ELF-1 (cell line): Measurements from ENCODE around the gene GSE1.
A peak's percentile ranks its signal among the peaks of the same experiment; 100 is the strongest.
"Not testable (repeated sequence)": the region's sequence is repeated elsewhere in the genome, so short reads cannot be mapped to it uniquely, and the experiment has no call there.

Experiments
- DNase-seq: peaks from one replicate; pipeline ENCODE4 v3.0.0-alpha.2; 2016; ENCODE audit warnings: low read depth, low spot score

GSE1 gene

DNA sequence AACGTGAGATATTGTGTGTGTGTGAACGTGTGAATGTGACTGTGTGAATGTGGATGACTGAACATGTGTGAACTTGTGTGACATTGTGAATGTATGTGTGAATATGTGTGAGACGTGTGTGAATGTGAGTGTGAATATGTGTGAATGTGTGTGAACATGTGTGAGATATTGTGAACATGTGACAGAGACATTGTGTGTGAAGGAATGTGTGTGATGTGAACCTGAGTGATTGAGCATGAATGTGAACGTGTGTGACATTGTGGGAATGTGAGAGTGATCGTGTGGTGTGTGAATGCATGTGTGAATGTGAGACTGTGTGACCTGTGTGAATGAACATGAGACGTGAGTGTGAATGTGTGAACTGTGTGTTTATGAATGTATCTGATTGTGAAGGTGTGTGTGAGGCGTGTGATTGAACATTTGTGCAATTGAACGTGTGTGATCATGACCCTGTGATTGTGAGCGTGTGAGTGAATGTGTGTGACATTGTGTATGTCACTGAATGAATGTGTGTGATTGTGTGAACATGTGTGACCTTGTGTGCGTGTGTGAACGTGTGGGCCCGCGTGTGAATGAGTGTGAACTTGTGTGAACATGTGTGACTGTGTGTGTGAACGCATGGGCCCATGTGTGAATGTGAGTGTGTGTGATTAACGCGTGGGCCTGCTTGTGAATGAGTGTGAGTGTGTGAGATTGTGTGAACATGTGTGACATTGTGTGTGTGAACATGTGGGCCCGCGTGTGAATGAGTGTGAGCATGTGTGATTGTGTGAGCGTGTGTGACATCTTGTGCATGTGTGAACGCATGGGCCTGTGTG is 23.2 kb upstream of the GSE1 start:
- DNase-seq: no peak

DNA sequence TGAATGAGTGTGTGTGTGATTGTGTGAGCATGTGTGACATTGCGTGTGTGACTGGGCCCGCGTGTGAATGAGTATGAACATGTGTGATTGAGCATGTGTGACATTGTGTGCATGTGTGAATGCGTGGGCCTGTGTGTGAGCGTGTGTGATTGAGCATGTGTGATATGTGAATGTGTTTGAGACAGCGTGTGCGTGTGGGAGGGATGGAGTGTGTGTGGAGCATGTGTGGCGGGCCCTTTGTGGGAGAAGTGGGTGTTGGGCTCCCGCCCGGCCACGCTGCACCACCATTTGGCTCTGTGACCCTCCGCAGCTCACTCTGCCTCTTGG is 22.7 kb upstream of the GSE1 start:
- DNase-seq: no peak

DNA sequence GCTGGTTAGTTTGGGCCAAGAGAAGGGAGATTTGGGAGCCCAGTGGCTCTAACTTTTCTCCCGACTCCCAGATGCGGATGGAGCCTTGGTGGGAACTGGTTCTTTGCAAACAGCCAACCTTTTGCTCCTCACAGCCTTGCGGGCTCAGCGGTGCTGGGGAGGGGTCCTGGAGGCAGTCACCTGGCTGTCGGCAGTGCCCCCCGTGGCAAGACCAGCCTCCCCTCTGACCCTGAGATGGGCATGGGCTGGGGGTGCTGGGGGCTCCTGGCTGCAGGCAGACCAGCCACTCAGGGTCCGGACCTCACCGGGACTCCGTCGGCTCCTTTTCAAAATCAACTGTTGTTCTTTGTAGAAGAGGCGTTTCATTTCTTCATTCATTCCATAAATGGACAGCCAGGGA is 21.7 kb upstream of the GSE1 start:
- no peak for DNase-seq

DNA sequence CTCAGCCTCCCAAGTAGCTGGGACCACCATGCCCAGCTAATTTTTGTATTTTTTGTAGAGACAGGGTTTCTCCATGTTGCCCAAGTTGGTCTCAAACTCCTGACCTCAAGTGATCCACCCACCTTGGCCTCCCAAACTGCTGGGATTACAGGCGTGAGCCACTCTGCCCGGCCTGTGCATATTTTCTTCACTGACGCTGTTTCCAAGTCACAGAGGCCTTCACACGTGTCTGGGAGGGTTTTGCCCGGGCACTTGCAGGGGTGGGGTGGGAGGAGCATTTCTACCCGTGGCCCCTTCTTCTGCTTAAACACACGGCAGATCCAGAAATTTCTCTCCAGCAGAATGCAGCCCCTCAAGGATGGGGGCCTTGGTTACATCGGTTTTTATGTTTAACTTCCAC is 20.8 kb upstream of the GSE1 start:
- DNase-seq: not testable (repeated sequence)

DNA sequence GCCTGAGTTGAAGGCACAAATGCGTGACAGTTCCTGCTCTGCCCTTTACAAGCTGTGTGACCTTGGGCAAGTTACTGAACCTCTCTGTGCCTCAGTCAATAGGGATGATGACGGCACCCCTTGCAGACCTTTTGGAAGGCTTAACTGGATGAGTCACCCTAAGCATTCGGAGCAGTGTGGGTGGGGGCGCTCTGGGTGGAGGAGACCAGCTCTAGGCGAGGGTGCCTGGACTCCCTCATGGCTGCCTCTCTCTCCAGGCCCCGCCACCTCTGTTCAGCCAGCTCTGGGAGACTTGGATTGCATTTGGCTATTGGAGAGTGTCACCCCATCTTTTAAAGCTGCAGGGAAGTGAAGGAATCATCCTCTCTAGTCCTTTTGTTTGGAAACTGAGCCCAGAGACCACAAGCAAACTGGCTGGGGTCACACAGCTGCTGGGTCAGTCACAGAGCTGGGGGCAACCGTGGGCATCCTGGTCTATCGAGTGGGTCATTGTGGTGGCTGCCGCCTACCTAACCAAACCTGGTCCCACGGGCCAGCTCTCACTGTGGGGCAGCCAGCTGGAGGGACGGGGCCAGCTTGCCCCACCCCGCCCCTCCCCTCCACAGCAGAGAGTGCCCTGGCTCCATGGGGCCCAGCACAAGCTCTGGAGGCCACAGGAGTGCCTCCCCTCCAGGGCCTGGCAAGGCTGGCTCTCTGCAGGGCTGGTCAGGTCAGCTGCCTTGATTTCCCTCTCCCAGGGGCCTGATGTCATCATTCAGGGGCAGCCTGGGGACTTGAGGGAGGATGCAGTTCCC is 20.2 kb upstream of the GSE1 start:
- no peak for DNase-seq

DNA sequence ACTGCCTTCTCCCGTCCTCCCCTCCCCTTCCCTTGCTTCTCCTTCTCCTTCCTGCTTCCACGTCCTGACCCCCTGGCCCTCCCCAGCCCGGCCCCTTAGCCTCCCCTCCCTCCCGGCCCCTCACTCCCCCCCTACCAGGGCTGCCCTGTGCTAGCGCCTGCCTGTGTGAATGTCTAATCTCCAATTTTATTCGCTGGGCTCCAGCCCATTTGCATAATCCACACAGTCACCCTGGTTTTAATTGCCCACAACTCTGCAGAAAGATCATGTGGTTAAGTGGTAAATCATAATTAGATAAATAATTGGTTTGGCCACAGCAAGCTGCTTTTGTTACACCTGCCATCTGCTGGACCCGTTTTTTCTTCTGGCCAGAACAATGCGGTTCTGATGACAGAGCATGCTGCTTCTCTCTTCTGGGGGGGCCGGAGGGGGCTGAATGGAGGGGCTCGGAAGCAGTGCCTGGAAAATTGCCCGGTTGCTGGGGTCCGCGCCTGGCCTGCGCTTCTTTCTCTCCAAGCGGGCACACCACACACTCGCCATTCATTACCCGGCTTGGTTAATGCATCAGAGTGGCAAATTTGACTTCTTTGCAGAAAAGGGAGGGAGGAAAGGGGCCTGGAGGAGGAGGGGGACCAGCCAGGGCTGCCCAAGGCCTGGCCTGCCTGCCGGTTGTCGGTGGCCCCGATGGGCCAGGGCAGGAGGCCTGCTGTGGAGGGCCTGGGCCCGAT is 19.5 kb upstream of the GSE1 start:
- DNase-seq: no peak

DNA sequence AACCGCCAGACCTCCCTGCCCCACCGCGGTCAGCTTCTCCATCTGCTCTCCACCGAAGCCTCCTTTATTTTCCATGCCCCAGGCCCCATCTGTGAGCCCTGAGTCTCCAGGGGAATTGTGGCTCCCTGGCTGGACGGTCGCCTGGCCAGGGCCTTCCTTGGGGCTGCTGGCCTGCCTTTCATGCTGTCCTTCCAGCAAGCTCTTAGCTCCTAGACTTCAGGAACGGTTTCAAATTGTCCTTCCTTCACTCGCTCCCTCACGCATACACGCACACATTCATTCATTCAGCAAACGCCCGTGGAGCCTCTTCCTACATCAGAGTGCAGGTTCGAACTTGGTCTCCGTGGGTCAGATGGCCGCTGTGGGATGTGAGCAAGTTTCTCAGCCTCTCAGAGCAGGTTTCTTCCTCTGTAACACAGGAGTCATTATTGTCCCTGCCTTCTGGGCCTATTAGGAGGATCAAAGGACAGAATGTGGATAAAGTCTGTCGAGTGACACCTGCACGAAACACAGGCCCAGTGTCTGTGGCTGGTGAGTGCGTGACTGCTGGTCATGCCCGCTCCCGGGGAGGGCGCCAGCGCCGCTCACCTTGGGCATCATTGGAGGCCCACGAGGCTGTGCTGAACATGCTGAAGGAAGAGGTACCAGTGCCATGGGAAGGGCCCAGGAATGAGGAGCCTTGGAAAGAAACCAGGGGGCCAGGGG is 18.7 kb upstream of the GSE1 start:
- DNase-seq: no peak

DNA sequence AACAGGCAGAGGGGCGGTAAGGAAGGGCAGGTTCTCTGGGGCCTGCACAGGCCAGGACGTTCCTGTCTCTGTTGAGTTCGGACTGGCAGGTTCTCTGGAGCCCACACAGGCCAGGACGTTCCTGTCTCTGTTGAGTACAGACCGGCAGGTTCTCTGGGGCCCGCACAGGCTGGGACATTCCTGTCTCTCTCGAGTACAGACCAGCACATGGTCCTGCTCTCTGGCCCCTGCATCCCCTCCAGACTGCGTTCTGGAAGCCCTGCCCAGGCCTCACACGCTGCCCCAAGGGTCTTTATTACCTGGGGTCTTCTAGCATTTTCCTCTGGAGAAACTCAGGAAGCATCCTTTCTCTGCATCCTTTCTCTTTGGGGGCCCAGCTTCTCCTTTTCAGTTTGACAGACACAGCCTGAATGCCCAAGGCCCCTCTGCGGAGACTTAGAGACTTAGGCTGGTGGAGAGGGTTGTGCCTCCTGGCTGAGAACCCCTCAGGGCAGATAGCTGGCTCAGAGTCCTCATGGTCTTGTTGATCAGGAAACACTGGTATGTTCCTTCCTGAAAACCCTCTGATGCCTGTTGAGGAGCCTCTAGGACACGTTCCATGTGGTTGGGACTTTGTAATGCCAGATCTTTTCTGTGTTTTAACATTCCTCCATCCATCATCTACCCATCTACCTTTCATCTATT is 18.0 kb upstream of the GSE1 start:
- DNase-seq: peak; percentile 72

DNA sequence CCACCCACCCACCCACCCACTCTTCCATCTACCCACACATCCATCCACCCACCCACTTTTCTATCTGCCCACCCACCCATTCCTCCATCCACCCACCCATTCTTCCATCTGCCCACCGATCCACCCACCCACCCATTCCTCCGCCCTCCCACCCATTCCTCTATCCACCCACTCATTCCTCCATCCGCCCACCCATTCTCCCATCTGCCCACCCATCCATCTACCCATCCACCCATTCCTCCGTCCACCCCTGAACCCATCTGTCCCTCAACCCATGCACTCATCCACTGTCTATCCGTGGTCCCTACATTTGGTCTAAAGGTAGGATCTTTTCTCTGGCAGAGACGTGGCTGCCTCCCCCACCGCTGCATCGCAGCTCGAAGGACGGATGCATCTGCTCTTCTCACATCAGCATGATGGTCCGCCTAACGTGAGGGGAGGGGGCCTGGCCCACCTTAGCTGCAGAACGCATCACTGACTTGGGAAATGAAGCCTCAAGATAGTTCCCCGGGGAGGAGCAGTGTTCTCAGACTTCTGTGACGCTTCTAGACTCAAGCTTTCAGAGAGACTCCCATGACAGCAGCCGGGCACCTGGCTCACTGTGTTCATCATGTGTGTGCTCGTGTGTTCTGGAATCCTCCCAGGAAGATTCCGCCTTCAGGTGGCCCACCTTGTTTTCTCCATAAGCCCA is 17.2 kb upstream of the GSE1 start:
- DNase-seq: no peak

DNA sequence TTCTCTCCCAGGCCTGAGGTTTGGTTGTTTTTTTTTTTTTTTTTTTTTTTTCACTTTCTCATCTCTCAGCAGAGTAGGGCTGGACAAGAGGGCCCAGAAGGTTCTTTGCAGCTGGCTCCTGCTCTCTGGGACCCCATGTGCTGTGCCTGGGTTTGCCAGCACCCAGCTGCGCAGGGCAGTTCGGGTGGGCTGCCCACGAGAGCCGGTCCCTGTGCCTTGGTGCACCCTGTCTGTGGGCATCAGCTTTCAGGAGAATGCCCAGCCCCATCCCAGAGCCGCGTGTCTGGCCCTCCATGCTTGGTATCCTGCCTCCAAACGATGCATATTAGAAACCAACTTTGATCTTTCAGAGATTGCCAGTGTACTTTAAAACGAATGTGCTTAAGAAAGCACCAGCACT is 15.0 kb upstream of the GSE1 start:
- no peak for DNase-seq

DNA sequence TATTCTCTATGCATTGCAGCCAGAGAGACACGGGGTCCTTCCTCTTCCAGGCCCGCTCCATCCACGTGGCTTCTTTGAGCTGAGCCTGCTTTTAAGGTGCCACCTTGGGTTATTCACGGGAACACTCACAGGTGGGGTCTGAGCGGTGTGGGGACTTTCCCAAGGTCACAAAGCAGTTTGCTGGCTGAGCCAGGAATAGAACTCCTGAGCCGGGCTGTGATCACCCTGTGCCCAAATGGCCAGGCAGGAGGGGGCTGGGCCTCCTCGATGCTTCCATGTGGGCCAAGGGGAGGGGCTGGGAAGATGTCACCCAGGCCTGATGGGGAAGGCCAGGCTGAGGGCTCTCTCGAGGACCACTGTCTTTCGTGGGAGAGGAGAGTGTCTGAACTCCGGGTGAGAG is 13.0 kb upstream of the GSE1 start:
- no peak for DNase-seq

DNA sequence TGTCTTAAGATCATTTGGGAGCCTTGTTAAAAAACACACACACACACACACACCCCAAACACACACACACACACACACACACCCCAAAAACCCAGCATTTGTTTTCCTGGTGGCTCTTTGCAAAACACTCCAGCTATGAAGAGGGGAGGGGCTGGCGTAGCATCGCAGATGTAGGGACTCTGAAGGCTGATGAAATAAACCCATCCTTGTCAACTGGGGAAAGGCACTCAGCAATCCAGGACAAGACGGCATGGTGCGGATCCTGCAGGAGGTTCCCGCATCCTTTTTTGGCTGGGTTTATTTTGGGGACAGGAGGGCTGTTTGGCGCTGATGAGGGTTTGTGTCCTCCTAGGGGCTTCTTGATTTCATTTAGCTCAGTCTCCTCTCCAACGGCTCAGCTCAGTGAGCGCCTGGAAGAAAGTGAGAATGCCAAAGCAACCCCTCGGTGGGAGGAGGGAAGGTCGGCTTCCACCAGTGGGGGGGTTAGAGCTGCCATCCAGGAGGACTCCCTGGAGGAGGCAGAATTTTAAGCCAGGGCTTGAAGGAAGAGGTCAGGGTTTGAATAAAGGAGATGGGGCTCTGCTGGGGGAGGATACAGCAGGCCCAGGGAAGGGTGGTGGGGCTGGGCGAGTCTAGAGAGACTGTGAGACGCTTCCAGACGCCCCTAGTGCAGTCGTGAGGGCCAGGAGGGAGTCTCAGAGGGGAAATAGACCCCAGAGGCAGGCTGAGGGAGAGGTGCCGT is 12.4 kb upstream of the GSE1 start:
- DNase-seq: no peak

DNA sequence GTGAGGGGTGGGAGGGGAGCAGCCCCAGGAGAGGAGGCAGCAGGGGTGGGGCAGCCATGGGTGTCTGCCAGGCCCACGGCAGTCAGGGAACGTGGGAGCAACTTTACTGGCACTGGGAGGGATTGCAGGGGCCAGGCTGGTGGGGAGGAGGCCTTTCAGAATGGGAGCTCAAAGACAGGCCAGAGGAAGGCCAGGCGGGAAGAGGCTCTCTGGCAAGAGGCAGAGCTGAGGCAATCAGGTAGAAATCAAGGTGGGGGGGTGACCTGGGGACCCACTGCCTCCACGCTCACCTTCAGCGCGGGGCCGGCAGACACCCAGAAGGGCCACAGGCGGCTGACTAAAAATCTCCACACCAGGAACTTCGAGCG is 11.9 kb upstream of the GSE1 start:
- no peak for DNase-seq

DNA sequence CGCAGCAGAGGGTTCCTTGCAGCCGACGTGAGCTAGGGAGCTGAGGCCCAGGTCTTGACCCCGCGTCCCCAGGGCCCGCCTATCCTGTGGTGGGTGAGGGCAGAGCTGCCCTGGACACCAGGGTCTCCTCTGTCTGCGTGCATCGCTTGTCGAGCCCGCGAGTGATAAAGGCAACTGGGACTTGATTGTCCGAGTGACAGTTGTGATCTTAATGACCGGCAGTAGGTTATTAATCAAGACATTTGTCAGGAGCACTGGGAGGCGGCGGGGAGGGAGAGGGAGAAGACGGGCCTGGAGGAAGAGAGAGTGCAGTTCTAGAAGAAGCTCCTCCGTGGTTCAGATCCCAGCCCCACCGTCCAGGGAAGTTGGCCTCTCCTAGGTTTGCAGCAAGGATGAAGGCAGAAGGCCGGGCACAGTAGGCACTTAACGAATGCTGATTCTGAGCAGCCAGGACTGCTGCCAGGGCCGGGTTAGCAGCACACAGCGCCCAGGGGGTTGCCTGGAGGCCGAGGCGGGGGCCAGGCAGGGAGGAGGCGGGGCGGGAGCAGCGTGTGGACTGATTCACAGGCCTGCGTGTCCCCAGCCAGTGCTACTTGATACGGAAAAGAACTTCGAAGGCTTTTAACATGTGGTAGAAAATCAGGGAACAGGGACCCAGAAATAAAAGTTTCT is 11.3 kb upstream of the GSE1 start:
- DNase-seq: peak; percentile 33

DNA sequence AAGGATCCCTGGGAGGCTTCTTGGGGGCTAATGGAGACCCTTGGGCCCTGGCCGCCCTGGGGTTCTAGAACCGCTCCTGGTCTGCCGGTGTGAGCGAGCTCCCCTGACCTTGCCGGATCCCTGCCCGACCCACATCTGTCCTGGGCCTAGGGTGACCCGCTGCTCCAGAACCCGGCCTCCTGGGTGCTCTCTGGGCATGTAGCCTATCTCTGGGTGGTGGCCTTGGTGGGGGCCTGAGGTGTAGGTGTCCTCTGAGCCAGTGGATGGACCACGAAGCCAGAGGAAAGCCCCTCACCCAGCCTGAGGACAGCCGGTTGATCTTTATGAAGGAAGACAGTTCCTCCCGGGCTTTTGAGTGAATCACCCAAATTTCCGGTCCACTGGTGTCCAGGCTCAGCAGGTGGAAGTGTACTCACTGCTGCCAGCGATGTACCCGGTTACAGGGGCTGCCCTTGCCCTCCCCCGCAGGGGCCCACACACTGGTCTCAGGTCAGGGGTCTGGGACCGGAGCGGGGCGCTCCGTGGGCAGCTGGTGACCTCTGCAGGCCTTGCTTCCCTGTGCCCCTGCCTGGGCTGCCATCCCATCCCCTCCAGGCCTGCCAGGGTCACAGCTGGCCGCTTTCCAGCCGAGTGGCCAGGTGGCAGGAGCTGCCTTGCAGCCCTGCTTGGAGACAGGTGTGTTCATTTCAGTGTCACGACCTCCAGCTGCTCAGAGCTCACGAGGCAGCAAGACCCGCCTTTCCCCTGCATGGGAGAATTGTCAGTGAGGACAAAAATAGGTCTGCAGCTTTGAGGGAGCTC is 10.5 kb upstream of the GSE1 start:
- peak; percentile 28 for DNase-seq

DNA sequence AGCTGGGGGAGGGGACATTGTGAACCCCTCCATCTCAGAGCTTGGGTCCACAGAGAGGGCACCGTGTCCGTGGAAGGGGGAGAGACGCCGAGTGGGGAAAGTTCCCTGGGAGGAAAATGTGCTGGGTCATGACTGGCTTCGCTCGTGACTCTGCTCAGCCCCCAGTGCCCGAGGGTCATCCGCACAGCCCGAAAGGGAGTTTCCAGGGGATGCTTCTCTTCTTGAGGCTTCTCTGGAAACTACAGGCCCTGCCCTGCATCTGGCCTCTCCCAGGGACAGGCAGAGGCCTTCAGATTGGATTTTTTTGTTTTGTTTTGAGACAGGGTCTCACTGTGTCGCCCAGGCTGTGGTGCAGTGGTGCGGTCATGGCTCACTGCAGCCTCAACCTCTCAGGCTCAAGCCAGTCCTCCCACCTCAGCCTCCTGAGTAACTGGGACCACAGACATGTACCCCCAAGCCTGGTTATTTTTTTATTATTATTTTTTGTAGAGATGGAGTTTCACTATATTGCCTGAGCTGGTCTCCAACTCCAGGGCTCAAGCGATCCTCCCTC is 9.8 kb upstream of the GSE1 start:
- peak; percentile 44 for DNase-seq

DNA sequence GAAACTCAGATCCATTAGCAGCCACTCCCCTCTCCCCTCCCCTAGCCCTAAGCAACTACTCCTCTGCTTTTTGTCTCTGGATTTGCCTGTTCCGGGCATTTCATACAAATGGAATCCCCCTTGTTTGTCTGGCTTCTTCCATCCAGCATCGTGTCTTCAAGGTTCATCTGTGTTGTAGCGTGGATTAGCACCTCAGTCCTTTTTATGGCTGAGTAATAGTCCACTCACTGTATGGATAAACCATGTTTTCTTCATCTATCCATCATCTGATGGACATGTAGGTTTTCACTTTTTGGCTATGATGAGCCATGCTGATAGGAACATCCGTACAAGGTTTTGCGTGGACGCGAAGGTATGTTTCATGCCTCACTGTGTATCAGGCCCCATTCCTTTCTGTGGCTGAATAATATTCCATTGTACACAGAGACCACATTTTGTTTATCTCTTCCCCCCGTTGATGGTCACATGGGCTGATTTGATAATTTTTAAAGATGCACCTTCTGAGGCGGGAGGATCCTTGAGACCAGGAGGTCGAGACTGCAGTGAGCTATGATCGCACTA is 8.9 kb upstream of the GSE1 start:
- DNase-seq: no peak
